GM12872 (cell line): Measurements from ENCODE around the gene GRIA4.

ENCODE experiments used
- TF ChIP-seq, protein P1 (sequence below): IDR thresholded peaks from 3 replicates; pipeline ENCODE4 v1.5.1; 2011; ENCODE audit warnings: low read depth, mild to moderate bottlenecking, low read length, moderate library complexity; ENCODE audit not compliant: insufficient read depth

The GRIA4 gene

DNA sequence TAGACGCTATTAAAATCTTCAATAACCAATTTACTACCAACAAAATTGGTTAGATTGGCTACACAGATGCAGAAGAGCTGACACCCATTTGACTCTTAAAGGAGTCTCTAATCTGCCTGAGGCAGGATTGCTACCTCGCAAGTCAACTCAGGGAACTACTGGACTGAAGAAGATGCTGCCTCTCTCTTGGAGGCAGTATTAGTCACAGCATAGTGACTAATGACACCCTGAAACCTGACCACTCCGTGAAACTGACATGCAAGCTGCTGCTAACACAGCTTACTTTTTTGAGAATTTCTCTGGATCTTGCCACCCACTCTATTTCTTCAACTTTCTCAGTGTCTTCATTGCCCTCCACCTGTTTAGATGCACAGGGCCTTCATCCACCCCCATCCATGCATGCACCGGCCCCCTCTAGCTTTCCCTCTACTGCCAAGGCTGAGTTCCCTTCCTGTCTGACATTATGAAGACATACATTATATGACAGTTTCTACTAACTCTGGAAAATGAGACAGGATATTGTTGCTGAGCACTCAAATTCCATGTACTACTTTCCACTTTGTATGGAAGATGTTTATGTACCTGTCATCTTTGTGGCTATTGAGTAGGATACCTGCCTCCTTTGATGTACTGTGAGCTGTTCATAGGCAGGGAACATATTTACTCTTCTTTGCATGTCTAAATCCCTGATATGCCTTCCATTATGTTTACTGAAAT, 229.0 kb downstream of the GRIA4 start:
- TF ChIP-seq, protein P1, sequence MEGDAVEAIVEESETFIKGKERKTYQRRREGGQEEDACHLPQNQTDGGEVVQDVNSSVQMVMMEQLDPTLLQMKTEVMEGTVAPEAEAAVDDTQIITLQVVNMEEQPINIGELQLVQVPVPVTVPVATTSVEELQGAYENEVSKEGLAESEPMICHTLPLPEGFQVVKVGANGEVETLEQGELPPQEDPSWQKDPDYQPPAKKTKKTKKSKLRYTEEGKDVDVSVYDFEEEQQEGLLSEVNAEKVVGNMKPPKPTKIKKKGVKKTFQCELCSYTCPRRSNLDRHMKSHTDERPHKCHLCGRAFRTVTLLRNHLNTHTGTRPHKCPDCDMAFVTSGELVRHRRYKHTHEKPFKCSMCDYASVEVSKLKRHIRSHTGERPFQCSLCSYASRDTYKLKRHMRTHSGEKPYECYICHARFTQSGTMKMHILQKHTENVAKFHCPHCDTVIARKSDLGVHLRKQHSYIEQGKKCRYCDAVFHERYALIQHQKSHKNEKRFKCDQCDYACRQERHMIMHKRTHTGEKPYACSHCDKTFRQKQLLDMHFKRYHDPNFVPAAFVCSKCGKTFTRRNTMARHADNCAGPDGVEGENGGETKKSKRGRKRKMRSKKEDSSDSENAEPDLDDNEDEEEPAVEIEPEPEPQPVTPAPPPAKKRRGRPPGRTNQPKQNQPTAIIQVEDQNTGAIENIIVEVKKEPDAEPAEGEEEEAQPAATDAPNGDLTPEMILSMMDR = no peak

DNA sequence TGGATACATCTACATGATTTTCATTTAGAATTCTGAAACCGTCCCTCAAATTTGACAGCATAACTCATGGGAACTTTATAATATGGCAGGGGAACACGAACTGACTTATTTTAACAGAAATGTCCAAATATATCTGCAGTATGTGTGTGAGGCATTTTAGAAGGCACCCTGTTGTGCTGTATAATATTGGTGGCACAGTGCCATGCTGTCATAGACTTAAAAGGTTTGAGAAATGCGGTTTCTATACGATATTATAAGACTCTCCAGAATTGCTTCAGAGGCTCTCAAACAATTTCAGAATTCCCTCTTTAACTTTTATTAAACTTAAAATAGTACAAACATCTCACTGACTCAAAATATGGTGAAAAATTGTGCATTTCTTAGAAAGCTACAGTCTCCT, 230.5 kb downstream of the GRIA4 start:
- TF ChIP-seq, protein P1 = no peak

DNA sequence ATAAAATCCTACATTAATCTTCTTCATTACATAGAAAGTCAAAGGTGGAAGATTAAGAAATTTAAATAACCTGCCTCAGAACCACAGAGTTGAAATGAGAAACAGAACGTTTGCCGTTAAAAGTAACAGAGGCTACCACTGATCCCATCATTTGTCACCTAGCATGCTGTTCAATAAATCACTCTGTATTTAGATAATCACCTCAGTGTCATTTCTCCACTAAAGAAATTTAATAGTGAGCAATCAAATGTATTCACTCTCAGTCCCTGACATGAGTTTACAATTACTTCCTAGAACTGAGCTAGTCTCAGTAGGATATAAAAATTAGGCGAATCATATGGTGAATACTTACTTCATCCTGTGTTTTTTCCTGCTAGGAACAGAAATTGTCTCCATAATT, 242.5 kb downstream of the GRIA4 start:
- TF ChIP-seq, protein P1 = no peak

DNA sequence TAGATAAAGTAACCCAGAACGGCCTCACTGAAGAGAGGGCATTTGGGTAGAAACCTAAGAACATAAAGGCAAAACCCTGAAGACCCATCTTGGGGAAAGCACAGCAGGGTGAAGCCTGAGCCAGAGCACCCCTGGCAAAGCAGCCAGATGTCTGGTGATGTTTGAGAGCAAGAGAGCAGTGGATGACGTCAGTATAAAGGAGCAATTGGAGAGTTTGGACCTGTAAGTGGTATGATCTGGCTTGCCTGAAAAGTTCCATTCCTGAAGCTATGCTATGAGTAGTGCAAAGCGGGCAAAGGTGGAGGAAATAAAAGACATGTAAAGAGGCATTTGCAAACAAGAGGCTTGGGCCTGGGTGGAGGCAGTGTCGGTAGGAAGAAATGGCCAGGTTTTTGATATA, 244.4 kb downstream of the GRIA4 start:
- TF ChIP-seq, protein P1 = no peak

DNA sequence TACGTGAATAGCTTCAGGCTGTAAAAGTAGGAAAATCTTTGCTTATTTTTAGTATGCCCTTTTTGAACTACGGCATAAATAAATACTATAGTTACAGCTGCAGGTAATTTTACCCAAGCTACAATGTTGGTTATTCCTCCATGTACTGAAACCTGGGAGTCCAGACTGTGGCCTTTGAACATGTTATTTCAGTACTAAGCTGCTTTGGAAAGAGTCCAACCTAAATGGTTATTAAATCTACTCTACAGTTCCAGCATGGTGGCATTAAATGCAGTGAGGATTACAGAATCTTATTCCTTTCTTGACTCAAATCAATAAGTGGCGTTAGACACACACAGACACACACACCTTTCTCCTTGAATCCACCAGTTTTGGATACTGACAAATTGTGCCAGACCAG, 247.1 kb downstream of the GRIA4 start:
- TF ChIP-seq, protein P1 = no peak

DNA sequence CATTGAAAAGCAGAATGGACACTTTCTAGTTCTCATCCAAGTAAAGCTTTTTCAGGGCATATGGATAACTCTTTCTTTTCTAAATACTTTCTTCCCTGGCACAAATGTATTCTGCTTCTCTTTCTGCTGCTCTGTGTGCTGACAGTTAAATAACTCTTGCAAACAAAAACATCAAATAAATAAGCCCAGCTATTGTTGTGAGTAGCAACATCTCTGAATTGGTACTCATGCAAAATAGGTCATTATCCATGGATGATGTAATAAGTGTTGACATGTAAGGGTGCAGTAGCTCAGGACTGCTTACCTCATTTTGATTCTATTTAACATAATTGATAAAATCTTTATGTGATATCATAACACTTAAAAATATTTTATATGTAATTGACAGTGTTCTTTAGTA, 247.9 kb downstream of the GRIA4 start:
- TF ChIP-seq, protein P1 = no peak

DNA sequence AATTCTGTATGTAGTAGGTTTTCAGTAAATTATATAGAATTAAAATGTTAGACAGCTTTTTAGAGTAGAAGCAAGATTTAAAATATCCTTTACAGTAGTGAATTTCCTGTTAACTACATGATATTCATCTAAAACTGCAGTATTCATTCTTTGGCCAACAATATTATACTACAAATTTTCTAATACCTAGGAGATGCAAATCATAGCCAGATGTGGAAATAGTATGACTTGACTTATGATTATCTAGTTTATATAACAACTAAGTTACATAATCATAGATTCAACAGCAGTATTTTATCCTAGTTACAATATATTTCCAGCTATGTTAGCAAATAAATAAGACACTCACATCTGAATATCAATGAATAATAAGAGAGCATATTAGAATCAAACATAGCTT, 249.0 kb downstream of the GRIA4 start:
- TF ChIP-seq, protein P1 = no peak

DNA sequence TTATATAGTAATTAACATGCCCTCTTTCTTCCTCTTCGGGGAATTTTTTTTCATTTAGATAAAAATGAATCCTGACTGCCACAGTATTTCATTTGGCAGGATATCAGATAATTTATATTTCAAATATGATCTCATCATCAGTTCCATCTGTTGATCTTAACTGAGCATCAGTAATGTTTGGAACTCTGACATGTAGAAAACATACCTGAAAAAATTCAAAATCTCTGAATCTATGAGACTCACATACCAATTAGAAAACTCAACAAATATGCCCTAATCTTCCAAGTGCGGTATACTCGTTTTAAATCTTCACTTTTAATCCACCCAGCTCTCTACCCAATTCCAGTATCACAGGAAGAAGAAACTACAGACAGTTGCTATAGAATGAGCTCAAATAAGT, 250.2 kb downstream of the GRIA4 start:
- TF ChIP-seq, protein P1 = no peak
